Smooth muscle cell of the umbilical artery (primary cell): ENCODE data around the gene SNW1. TPM values are rescaled to one million over a fixed set of nuclear protein-coding genes. Genes with fewer than 3 reads are reported as not detected.

Source experiments
- total RNA-seq: library from RNA; depleted of rRNA; stranded (reverse); fragments of >200 nt; gene quantifications from 2 replicates; pipeline ENCODE4 v1.2.3, GENCODE V29; 2014

The SNW1 gene
- total RNA-seq: 36.8 and 54.9 TPM in 2 replicates

DNA sequence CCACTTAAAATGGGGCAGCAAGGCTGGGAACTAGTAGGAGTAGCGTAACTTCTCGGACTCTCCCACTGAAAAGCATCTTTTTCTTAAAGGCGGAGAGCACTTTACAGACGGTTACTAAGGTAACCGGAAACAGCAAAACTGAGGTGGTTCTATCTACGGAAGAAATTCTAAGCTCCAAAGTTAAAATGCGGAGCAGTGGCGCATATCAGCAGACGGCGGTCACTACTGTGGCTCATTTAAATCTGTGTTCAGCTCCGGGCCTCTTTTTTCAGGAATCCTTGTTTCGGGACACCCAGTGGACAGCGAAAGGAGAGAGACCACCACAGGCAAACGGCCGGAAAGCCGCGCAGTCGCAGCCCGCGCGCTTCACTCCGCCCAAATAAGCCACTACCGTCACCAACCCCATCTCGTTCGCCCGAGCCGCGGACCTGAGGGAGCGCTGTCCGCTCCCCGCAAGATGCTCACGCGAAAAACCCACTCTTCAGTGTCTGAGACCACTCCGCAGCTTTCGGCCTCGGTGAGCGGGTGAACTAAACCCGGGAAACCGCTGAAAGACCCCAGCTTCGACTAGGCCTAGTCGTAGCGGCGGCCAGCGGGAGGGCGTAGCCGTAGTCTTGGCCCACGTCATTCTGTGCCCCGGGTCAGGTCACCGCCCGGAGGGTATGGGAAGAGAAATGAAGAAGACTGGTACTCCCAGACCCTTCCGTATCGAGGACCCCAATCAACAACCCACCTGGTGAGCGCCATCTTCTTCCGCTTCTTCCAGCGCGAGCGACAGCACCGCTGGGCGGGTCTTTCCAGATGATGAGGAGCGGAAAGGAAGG is at the start of gene SNW1:
TSS of gene SNW1 (minus strand) at position 776 of the 824 bp plus-strand sequence. CDS start at position 747, 29 bp downstream.

DNA sequence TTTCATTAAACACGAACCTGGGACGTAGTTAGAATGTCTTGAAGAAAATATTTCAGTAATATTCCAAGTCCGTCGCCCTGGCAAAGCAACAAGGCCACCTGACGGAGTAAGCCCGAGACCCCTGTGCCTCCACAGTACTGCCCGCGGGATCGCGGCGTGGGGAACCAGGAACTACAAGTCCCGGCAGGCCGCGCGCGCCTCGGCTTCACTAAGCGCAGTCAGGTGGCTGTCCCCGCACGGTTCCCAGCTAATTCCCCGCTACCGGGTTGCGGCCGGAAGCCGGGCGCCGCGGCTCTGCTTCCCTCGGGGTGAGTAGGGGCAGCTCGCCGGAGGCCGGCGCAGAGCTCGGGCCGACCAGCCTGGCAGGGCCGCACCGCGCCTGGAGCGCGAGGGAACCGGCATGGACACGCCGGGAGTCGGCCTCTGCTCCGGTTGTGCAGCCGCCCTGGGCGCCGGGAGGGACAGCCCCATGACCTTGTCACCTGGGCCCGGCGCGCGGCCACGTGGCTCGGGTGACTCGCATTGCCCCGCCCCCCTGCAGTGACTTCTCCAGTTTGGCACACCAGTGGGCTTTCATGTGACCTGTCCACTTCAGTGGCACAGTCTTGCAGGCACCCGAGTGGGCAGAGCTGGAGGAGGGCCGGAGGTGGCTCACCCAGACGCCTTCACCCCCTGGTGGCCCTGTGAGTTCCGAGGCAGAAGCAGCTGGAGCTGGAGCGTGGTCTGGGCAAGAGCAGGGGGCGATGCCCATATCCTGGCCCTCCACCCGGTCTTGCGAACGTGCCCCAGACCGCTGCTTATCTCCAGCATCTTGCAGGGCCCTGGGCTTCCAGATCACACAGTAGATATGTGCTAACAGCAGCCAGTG is 39.1 kb upstream of the SNW1 start, which contains the start of gene ADCK1:
TSS of gene ADCK1 (plus strand) at position 247 of the 868 bp plus-strand sequence. CDS start 18,870 bp downstream, outside the sequence.

DNA sequence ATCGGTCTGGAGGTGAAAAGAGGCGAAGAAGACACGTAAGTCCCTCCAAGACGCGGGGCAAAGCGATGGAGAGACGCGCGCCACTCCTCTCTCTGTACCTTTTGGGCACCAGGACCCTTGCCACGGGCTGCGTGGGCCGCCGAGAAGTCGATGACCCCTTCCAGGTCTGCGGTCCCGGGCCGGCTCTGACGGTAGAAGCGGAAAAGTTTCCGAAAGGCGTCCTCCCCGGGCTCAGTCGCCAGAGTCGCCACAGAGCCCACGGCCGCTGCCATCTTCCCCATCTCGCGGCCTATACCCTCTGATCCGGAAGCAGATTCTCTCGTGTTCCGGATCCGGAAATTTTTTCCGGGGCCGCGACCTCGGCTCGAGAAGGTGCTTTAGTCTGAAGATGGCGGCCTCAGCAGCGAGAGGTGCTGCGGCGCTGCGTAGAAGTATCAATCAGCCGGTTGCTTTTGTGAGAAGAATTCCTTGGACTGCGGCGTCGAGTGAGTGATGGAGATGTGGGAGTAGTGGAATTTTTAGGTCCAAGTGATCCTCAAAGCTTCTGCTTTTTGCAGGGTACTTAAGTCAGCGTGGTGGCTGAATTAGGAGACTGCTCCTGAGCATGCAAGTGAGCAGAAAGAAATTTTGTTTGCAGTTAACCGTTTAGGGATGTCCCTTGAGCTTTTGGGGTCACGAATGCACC is 53.1 kb downstream of the SNW1 start, which contains the start of the genes ALKBH1 and SLIRP:
TSS of gene ALKBH1 (minus strand) at position 300 of the 685 bp plus-strand sequence. CDS start at position 281, 19 bp downstream.
TSS of gene SLIRP (plus strand) at position 380 of the 685 bp plus-strand sequence. CDS start at position 389, 9 bp downstream.

Other genes starting within 250 kb of the SNW1 start
- gene SPTLC2, start 144.5 kb downstream of the SNW1 start, total RNA-seq: 39.8 and 81.9 TPM in 2 replicates
- 8.7 and 9.8 TPM in 2 replicates for gene ALKBH1, start 53.1 kb downstream of the SNW1 start, total RNA-seq
- 60.1 and 123 TPM in 2 replicates for gene SLIRP, start 53.1 kb downstream of the SNW1 start, total RNA-seq
- 5.9 and 8.0 TPM in 2 replicates for gene ADCK1, start 39.0 kb upstream of the SNW1 start, total RNA-seq